C1 segment of cervical spinal cord (tissue), 14 donors: ENCODE measurements around the gene MKI67.
"Not testable (repeated sequence)": the region's sequence is repeated elsewhere in the genome, so short reads cannot be mapped to it uniquely, and the experiment has no call there.

Experiments
- DNase-seq, 14 donors: peaks; one replicate each; lab custom pipeline; 2025; lab: John Stamatoyannopoulos, UW

Gene MKI67

GRCh38 chr10:128110339-128110738, 15.9 kb downstream of the MKI67 start:
- DNase-seq: no peak

DNA sequence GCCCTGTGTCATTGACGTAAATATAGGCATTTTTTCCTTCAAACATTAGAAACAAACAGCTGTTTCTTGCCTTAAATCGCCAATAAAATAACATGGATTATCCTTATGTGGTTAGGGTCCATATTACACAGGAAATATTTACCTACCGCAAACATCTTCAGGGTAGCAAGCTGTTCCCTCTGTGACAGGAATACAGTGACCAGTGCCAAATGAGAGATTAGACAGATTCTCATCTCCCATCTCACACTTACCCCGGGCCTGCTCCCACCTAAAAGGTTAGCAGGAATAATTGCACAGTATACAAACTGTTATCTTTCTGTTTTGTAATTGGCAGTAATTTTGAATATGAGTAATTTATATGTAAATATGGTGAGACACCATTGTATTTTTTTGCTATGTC, 16.5 kb downstream of the MKI67 start:
- DNase-seq: no peak

DNA sequence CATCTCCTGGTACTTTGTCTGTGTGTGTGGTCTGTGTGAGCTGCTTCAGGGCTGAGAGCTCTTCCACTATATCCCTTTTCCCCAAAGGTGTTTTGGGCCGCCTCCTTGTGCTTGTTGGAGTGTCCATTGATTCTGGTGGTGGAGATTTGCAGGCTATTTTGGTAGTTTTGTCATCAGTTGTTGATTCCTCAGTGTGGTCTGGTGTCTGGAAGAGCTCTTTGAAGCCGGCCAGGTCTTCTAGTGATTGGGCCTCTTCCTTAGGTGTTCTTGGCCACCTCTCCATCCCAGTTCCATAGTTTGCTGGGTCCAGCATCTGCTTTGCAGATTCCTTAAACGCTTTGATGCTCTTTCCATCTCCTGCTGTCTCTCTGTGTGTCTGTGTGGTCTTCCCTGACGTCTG, 20.8 kb downstream of the MKI67 start:
- DNase-seq: no peak

DNA sequence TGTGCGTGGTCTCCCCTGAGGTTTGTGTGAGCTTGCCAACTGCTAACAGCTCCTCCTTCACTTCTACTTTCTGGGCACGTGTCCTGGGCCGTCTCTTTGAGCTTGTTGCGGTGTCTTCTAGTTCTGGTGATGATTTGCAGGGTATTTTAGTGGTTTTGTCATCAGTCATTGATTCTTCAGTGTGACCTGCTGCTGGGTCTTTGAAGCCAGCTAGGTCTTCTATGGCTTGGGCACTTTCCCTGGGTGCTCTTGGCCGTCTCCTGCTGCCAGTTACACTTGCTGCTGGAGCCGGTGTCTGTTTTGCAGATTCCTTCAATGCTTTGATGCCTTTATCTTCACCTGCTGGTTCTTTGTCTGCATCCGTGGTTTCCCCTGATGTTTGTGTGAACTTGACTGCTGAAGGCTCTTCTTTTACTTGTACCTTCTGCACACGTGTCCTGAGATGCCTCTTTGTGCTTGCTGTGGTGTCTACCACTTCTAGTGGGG, 23.0 kb downstream of the MKI67 start:
- DNase-seq: no peak

GRCh38 chr10:128102480-128103228, 23.6 kb downstream of the MKI67 start:
- no peak for DNase-seq

DNA sequence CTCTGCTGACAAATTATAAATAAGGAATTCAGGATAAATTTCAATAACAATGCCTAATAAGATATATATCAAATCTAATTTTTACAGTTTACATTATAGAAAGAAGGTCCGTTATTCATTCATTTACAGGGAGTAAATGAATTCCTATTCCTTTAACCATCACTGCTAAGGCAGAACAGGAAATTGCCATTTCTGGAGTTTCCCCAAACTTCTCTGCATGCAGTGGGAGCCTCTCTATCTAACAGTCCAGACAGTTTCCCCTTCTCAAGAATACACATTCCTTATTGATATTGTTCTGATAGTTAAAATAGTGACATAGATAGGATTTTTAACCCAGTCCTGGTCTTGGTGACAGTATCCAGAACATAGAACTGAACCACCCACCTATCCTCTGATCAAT, 24.3 kb downstream of the MKI67 start:
- DNase-seq: no peak

GRCh38 chr10:128099901-128100300, 26.3 kb downstream of the MKI67 start:
- DNase-seq: no peak

- no peak for DNase-seq
Observed at GRCh38 chr10:128098631-128099030, 27.6 kb downstream of the MKI67 start.

DNA sequence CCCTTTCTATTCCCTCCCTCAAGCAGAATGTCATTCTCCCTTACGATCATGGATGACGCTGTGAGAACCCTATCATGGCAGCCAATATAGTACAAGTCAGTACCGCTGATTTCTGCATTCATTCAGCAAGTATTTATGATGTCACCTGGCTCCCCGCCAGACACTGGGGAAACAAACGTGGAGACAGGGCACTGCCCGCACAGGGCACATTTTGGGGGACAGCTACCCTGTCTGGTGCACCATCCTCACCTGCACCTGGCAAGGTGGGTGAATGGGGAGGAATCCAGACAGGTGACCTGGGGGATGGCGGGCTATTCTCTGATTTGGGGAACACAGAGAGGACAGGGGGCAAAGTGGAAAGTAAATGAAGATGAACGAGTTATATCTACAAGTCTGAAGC, 28.4 kb downstream of the MKI67 start:
- no peak for DNase-seq

GRCh38 chr10:128096486-128097199, 29.6 kb downstream of the MKI67 start:
- no peak for DNase-seq

- no peak for DNase-seq
Observed at GRCh38 chr10:128095753-128096469, 30.3 kb downstream of the MKI67 start.

DNA sequence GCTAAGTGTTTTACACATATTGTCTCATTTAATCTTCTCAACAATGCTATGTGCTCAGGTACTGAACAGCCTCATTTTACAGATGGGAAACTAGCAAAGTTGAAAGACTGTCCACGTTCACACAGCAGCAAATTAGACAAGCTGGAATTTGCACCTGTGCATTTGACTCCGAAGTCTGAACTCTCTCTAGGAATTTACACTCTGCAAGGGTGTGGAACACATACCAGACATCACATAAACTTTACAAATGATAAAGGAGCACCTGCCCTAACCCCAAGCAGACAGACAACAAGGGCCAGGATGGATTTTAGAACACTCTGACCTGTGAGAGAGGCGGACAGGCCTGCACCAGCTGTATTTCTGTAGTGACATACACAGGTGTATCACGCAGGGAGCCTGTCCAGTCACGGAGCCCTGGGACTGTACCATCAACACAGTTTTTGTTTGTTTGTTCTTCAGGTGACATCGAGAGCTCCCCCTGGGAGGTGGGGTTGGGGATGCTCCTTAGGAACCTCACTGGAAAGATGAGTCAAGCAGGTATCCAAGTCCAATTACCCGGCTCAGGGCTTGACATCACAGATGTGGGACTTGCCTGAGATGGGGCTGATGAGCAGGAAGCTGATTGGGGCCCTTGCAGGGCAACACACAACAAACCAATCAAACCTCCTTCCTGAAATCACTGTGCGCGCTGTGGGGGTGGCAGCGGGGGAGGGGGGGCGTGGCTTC, 31.0 kb downstream of the MKI67 start:
- DNase-seq: no peak

DNA sequence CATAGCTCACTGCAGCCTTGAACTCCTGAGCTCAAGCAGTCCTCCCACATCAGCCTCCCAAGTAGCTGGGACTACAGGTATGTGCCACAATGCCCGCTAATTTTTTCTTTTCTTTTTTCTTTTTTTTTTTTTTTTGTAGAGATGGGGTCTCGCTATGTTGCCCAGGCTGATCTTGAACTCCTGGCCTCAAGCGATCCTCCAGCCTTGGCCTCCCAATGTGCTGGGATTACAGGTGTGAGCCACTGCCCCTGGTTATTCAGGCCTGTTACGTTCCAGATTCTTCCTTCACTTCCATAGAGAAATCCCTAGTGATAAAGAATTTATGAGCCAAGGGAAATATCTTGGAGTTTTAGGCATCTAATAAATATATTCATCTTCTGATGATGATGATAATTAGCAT, 31.6 kb downstream of the MKI67 start:
- DNase-seq: not testable (repeated sequence)

DNA sequence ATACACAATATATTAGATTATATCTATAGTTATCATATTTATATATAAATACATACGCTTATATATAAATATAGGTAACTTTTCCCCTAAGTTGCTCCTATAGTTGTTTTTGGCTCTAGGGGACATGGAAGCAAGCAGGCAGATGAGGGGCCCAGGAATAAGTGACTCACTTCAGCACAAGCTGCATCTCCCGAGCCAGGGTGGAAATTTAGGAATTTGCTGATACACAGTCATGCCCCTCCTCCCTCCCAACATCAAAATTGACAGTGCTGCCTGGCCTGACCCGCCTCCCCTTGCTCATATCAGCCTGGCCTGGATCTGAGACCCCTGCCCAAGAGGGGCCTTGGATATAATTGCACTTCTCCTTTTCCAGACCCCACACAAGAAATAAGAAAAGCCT, 33.8 kb downstream of the MKI67 start:
- no peak for DNase-seq

GRCh38 chr10:128091636-128092210, 34.5 kb downstream of the MKI67 start:
- DNase-seq: no peak

GRCh38 chr10:128087884-128088709, 38.1 kb downstream of the MKI67 start:
- DNase-seq: peak in 1 of 14 donors; percentile 4

DNA sequence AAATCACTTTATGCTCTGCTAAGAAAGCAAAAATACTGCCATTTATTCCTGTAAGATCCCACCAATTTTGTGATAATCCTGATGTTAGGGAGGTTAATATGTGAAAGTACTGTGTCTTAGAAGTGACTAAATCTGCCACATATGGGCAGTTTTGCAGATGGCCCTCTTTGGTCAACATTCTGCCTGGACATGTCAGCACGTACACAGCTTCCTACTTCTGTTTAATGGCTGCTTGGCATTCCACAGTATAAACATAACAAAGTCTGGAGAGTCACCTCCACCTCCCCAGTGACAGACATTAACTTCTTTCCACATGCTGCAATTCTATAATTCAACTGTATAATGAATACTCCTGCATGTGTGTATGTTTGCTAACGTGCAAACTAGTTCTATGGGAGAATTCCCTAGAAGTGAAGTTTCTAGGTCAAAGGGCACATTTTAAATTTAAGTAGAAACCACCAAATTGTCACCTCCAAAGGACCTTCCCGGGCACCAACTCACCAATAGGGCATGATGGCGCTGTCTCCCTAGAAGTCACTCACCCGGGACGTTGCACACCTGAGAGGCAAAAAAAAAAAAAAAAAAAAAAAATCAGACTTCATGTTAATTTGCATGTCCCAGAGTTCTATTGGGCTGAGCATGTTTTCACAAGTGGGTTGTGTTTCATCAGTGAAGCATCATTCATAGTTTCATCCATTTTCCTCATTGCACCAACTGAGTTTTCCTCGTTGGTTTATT, 38.9 kb downstream of the MKI67 start:
- no peak for DNase-seq

DNA sequence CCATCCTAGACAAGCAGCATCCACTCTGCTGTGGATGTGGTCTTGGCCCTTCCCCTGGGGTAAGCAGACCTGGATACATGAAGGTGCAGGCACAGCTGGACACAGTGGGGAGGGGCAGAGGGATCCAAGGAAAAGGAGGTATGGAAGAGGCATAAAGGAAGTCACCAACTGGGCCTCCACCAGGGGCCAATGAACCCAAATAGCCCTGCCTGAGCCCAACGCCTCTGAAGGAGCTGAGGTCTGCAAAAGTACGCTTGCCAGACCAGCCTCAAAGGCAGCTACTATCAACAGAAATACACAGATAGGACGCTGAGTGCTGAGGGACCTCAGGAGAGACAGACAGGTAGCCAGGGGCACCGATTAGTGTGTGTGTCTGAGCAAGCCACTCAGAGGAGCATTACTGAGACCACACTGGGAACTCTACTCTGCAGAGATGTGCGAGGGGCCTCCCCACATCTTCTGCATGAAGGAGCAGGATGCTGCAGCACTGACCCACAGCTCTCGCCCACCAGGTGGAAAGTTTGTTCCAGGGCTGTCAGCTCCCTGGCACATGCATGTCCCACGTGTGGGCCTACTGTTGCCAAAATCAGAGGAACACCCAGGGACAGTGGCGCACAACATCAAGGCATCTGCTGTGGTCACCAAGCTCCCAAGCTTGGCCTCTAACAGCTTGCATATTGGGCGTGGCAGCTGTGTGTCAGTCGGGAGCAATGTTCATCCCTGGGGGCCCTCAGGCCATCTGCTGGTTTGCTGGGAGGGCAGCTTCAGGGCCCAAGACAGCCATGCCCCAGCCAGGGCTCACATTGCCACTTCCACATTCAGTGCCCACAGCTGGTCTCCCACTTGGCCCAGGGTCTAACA, 40.0 kb downstream of the MKI67 start:
- no peak for DNase-seq

DNA sequence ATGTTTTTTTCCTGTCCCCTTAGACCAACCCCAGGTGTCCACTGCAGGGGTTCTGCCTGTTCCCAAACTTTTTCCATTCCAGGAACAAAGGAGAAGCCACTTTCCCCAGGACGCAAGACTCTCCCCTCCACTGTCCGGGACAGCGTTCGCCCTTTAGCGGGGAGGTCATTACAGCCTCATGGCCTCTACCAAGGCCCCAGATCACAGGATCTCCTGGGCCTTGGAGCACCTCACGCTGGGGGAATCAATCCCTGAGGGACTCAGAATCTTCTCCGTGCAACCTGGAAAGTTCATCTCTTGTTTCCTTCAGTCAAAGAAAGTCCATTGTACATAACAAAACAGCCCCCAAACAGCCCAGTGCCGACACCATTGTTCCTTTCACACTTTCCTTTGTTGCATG, 41.2 kb downstream of the MKI67 start:
- DNase-seq: no peak
